ENCODE data around the gene SIM2. TPM values are rescaled to one million over a fixed set of nuclear protein-coding genes. Genes with fewer than 3 reads are reported as not detected.

Gene SIM2
- total RNA-seq, 1 donor from 2014 or later, result not detected

DNA sequence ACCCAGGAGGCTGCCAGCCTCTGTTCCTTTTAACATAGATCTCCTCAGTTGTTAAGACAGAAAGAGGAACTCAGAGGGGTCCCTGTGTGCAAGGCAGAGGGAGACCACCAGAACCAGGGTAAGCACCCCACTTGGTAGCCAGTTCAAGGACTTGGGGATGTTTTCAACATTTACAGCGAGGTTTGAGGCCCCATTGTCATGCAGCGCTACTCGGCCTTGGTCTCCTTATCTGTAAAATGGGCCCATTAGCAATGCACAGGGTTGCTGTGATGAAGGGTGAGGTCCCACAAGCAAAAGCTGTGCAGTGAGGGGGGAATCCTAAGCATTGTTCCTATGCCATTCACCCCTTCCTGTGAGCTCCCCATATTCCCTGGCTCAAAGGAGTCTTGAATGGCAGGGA, 4.2 kb downstream of the SIM2 start:
- no peak overlapping the region for H3K4me3 ChIP-seq
- no peak for DNase-seq
- H3K27me3 ChIP-seq (ENCODE audit: low read depth), result peaks cover 100% of the 10 kb centered on the region
- H3K4me1 ChIP-seq, result peaks cover 76% of the 10 kb centered on the region
- intact Hi-C loops (cut with micrococcal nuclease), result no loop called here
- TF ChIP-seq, protein P1, sequence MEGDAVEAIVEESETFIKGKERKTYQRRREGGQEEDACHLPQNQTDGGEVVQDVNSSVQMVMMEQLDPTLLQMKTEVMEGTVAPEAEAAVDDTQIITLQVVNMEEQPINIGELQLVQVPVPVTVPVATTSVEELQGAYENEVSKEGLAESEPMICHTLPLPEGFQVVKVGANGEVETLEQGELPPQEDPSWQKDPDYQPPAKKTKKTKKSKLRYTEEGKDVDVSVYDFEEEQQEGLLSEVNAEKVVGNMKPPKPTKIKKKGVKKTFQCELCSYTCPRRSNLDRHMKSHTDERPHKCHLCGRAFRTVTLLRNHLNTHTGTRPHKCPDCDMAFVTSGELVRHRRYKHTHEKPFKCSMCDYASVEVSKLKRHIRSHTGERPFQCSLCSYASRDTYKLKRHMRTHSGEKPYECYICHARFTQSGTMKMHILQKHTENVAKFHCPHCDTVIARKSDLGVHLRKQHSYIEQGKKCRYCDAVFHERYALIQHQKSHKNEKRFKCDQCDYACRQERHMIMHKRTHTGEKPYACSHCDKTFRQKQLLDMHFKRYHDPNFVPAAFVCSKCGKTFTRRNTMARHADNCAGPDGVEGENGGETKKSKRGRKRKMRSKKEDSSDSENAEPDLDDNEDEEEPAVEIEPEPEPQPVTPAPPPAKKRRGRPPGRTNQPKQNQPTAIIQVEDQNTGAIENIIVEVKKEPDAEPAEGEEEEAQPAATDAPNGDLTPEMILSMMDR (IDR thresholded peaks at IDR 0.05; ENCODE audit: borderline replicate concordance), result no peak
- no peaks in the 10 kb centered on the region for H3K9me3 ChIP-seq (replicated peaks)
- H3K36me3 ChIP-seq, result no peaks in the 10 kb centered on the region
- H3K27ac ChIP-seq (replicated peaks), result no peak overlapping the region

DNA sequence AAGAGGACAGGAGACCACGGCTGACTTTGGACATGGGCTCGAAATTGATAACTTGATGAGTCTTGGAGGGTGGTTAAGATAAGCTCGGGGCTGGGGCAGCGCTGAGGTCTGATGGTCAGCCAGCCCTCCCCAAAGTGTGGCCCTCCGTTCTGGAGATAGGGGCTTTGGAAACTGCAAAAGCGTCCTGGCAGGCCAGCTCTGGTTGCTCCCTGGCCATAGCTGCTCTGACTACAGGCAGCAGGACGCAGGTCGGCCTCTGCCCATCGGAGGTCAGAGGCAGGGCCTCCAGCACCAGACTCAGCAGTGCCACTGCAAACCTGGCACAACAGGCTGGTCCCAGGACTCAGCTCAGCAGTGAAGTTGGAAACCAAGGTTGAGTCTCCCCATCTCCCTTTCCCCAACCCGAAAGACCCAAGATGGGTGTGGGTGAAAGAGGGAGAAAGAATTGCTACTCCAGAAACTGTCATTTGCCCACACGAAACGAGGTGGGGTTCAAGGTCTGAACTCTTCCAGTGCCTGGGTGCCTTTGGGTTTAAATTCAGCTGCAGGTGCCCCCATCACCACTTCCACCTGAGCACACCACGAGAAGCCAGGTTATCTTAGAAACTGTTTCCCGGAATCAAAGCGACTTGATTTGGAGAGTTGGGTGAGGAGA, 4.8 kb downstream of the SIM2 start:
- TF ChIP-seq, protein P1 (IDR thresholded peaks at IDR 0.05; ENCODE audit: borderline replicate concordance), result no peak
- H3K4me3 ChIP-seq, result no peak overlapping the region
- no peak for DNase-seq
- H3K36me3 ChIP-seq, result no peaks in the 10 kb centered on the region
- peaks cover 76% of the 10 kb centered on the region for H3K4me1 ChIP-seq
- no peak overlapping the region for H3K27ac ChIP-seq (replicated peaks)
- H3K9me3 ChIP-seq (replicated peaks), result no peaks in the 10 kb centered on the region
- intact Hi-C loops (cut with micrococcal nuclease), result no loop called here
- H3K27me3 ChIP-seq (ENCODE audit: low read depth), result peaks cover 100% of the 10 kb centered on the region

DNA sequence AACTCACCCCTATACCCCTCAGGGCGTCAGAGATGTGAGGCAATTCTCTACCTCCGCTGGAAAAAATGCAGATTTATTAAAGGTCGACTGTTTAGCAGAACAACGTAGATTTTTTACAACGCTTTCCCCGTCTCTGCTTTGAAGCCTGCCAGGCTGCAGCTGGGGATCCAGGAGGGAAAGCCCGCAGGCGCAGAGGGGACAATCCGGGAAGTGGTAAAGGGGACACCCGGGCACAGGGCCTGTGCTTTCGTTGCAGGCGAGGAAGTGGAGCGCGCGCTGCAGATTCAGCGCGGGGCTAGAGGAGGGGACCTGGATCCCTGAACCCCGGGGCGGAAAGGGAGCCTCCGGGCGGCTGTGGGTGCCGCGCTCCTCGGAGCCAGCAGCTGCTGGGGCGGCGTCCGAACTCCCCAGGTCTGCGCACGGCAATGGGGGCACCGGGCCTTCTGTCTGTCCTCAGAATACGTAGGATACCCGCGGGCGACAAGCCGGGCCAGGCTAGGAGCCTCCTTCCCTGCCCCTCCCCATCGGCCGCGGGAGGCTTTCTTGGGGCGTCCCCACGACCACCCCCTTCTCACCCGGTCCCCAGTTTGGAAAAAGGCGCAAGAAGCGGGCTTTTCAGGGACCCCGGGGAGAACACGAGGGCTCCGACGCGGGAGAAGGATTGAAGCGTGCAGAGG, 5.5 kb downstream of the SIM2 start:
- Histone ChIP-seq H3K27ac (replicated peaks) (no peak overlapping the region), H3K9me3 (replicated peaks) (no peaks in the 10 kb centered on the region), H3K4me1 (peaks cover 76% of the 10 kb centered on the region), H3K4me3 (peak overlapping the region; percentile 30), H3K27me3 (ENCODE audit: low read depth) (peaks cover 100% of the 10 kb centered on the region), H3K36me3 (no peaks in the 10 kb centered on the region)
- DNase-seq, result no peak
- TF ChIP-seq, protein P1 (IDR thresholded peaks at IDR 0.05; ENCODE audit: borderline replicate concordance), result no peak
- intact Hi-C loops (cut with micrococcal nuclease), result no loop called here

DNA sequence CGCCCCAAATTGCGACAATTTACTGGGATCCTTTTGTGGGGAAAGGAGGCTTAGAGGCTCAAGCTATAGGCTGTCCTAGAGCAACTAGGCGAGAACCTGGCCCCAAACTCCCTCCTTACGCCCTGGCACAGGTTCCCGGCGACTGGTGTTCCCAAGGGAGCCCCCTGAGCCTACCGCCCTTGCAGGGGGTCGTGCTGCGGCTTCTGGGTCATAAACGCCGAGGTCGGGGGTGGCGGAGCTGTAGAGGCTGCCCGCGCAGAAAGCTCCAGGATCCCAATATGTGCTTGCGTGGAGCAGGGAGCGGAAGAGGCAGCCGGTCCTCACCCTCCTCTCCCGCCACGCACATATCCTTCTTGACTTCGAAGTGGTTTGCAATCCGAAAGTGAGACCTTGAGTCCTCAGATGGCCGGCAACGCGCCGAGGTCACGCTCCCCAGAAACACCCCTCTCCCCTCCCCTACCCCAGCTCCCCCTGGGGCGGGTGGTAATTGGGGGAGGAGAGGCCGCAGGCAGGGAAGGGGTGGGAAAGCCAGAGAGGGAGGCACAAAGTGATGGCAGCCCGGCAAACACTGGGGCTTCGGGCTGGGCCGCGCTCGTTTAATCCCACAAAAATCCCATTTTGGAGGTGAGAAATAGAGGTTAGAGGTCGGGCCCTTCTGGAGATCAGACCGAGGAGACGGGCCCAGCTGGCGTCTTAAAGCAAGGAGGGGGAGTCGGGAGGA, 6.2 kb downstream of the SIM2 start:
- no peaks in the 10 kb centered on the region for H3K9me3 ChIP-seq (replicated peaks)
- TF ChIP-seq, protein P1 (IDR thresholded peaks at IDR 0.05; ENCODE audit: borderline replicate concordance), result no peak
- peak overlapping the region; percentile 30 for H3K4me3 ChIP-seq
- H3K4me1 ChIP-seq, result peaks cover 74% of the 10 kb centered on the region
- no peak for DNase-seq
- no peak overlapping the region for H3K27ac ChIP-seq (replicated peaks)
- intact Hi-C loops (cut with micrococcal nuclease), result no loop called here
- no peaks in the 10 kb centered on the region for H3K36me3 ChIP-seq
- H3K27me3 ChIP-seq (ENCODE audit: low read depth), result peaks cover 100% of the 10 kb centered on the region

DNA sequence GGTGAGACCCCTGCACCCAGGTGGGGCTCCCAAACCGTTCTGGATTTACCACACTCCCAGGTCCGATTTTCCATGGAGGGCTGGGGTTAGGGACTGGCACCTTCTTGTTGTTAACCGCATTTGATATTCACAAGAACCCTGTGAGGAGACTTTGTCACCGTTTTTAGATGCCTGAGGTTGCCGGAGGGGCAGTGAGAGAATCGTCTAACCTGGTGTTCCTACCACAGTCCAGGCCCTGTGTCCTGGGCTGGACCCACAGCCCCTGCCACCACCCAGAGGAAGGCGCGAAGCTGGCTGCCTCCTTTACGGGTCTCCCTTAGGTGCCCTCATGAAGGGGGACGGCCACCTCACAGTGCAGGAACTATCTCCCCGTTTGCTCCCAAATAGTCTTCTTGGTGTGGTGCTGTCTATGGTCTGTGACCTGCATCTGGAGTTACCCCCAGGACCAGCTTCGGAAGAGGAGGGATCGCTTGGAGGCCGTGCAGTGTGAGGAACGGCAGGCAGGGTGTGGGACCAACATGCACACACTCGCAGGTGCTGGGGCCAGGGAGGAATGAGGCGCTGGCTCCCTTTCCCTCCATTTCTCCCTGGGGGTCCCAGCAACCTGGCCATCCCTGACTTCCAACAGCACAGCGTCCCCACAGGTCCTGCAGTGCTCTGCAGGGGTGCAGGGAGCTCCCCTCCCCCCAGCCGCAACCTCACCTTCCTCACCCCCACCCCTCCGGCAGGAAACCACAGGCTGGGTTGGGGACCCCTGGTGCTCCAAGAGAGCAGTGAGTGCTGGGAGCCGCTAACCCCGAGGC, 7.0 kb downstream of the SIM2 start:
- no peak for DNase-seq
- TF ChIP-seq, protein P1 (IDR thresholded peaks at IDR 0.05; ENCODE audit: borderline replicate concordance), result no peak
- H3K27me3 ChIP-seq (ENCODE audit: low read depth), result peaks cover 100% of the 10 kb centered on the region
- H3K36me3 ChIP-seq, result no peaks in the 10 kb centered on the region
- H3K27ac ChIP-seq (replicated peaks), result no peak overlapping the region
- H3K4me3 ChIP-seq, result no peak overlapping the region
- intact Hi-C loops (cut with micrococcal nuclease), result no loop called here
- H3K4me1 ChIP-seq, result peaks cover 74% of the 10 kb centered on the region
- no peaks in the 10 kb centered on the region for H3K9me3 ChIP-seq (replicated peaks)

Measured in left ventricle myocardium inferior (tissue), 1 donor.